Stimulated activated CD4-positive, alpha-beta T cell treated with anti-CD3 and anti-CD28 coated beads, Interleukin-1b, Interleukin-23, amount 100 ng/mL, for 1 hour (primary cell): Measurements from ENCODE around the gene CSAG1.
"Not testable (repeated sequence)": the region's sequence is repeated elsewhere in the genome, so short reads cannot be mapped to it uniquely, and the experiment has no call there.

Source experiments
- DNase-seq, 2 donors: peaks; one replicate each; pipeline ENCODE4 v3.0.0-alpha.2; 2020; ENCODE audit warnings: low read depth in 2 of 2

The CSAG1 gene

DNA sequence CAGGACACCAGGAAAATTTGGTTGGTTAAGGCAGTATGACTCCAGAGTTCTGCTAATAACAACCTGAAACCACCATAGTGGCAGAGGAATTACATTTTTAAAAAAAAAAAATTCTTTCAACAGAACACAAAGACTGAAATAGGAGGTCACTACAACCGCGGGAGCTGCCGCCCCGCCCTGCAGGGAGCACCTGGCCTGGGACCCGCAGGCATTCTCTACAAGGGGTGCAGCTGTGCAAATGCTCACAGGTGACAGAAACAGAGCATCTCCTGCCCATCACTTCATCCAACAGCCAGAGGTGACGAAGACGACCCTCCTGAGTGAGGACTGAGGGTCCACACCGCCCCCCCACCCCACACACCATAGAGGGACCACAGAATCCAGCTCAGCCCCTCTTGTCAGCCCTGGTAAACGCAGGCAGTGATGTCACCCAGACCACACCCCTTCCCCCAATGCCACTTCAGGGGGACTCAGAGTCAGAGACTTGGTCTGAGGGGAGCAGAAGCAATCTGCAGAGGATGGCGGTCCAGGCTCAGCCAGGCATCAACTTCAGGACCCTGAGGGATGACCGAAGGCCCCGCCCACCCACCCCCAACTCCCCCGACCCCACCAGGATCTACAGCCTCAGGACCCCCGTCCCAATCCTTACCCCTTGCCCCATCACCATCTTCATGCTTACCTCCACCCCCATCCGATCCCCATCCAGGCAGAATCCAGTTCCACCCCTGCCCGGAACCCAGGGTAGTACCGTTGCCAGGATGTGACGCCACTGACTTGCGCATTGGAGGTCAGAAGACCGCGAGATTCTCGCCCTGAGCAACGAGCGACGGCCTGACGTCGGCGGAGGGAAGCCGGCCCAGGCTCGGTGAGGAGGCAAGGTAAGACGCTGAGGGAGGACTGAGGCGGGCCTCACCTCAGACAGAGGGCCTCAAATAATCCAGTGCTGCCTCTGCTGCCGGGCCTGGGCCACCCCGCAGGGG is 35.3 kb downstream of the CSAG1 start, which contains the start of gene MAGEA3:
TSS of gene MAGEA3 (plus strand) at position 843 of the 980 bp plus-strand sequence. CDS start 2,039 bp downstream, outside the sequence.
- not testable (repeated sequence) for DNase-seq

DNA sequence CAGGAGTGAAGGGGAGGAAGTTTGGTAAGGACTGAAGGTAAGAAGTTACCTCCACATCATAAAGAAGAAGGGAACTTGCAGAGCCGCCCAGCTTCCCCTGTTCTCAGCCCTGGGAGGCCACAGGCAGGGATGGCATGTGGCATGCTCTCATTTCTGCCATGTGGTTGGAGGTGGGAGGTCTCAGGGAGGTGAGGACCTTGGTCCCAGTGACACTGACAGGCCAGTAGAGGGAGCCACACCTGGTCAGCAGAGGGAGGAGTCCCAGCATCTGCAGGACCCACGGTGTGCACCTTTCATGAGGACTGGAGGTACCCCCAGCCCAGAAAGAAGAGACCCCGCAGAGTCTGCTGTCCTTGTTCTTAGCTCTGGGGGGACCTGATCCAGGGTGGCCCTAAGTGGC is 52.5 kb downstream of the CSAG1 start:
- not testable (repeated sequence) for DNase-seq
